Epidermal melanocyte (primary cell): ENCODE measurements around the gene HORMAD2.
"Not testable (repeated sequence)": the region's sequence is repeated elsewhere in the genome, so short reads cannot be mapped to it uniquely, and the experiment has no call there.

ENCODE experiments used
- DNase-seq: peaks from one replicate; pipeline ENCODE4 v3.0.0; 2011; ENCODE audit warnings: low spot score; ENCODE audit not compliant: insufficient read length

The HORMAD2 gene

DNA sequence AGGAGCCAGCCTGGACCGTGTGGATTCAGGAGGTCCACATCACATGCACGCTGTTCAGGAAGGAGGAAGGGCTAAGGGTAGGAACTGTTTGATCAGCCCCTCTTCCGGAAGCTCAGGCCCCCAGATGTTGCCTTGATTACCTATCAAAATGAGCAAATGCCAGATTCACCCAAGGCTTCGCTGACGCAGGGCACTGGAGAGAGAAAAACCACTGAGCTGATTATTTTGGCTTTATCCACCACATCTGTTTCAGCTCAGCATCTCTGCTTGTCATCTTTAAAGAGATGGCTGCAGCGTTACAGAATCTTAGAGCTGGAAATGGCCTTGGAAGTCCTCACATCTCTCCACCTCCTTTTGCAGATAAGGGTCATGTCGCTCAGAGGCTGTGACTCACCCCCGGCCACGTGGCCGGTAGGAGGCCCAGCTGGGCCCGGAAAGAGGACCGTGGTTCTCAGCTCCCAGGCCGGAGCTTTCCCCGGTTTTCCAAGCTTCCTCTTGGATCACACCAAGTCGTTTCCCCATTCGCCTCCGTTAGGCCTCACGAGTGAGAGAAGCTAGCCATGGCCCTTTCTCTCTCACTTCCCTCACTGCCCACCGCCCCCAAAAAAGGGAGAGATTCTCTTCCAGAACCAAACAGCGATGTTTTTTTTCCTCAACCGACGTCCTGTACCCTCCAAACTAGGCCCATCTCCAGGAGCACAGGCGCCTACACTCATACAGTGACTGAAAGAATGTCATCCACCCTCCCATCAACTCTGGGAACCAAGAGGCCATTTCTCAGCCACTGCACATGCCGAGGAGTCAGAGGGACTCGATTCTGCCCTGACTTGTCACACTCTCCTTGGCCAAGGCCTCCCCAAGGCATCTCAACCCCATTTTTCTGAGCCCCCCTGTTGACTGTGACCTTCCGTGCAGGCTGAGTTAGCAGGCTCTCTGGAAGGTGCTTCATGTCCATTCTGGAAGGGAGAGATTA is 128.7 kb downstream of the HORMAD2 start:
- DNase-seq, result no peak

GRCh38 chr22:30209642-30210041 is 129.4 kb downstream of the HORMAD2 start:
- DNase-seq, result no peak

DNA sequence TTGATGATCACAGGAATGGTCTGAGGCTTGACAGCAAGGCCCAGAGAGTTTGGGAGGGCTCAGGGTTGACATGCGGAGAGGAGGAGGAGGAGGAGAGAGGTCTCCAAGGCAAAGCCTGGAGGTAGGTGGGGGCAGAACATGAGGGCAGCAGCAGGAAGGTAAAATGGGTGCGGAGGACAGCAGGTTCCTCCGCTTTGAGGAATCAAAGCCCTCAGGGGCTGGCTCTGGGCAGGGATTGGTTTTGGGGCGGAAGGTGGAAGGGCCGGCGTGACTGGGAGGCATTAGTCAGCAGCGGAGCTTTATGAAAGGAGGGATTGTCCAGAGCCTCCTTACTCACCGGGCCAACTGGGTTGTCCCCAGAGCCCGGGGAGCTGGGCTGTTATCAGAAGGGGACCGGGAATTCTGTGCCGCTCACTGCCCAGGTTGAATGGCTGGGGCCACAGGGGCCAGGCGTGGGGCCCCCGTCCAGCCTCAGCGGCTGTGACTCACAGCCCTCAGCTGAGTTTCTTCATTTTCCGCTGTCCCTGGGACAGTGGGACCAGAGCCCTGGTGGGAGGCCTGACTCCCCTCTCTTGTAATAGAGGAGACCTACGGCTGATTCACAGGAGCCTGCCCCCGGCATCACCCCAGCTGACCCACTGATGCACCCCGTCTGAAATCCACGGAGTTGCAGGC is 130.1 kb downstream of the HORMAD2 start:
- DNase-seq, result no peak

- DNase-seq, result no peak
Measured at GRCh38 chr22:30211124-30211820, 131.0 kb downstream of the HORMAD2 start.

DNA sequence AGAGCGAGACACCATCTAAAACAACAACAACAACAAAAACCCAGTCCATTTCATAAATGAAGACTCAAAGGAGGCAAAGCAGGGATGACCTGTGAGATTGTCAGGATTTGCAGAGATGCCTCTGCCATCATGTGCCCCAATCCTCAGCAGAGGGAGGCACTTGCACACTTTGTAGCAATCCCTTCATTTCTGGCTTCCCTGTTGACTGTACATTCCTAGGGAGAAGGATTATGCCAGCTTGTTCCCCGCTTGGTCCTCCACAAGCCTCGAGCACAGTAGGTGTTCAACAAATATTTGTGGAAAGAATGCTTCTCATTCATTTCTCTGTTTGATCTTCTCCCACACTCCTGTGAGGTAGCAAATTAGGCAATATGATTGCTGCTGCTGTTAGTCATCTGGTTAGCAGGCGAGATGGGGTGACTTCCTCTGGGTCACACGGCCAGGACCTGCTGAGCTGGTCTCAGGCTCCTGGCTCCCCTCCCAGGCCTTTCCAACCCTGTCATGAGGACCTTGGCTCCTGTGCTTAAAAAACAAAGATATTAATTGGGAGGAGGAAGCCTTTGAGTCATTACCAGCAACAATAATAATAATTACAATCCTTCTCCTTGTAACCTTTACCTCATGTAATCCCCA is 132.2 kb downstream of the HORMAD2 start:
- DNase-seq, result no peak

- DNase-seq, result no peak
Measured at GRCh38 chr22:30212996-30213441, 132.8 kb downstream of the HORMAD2 start.

DNA sequence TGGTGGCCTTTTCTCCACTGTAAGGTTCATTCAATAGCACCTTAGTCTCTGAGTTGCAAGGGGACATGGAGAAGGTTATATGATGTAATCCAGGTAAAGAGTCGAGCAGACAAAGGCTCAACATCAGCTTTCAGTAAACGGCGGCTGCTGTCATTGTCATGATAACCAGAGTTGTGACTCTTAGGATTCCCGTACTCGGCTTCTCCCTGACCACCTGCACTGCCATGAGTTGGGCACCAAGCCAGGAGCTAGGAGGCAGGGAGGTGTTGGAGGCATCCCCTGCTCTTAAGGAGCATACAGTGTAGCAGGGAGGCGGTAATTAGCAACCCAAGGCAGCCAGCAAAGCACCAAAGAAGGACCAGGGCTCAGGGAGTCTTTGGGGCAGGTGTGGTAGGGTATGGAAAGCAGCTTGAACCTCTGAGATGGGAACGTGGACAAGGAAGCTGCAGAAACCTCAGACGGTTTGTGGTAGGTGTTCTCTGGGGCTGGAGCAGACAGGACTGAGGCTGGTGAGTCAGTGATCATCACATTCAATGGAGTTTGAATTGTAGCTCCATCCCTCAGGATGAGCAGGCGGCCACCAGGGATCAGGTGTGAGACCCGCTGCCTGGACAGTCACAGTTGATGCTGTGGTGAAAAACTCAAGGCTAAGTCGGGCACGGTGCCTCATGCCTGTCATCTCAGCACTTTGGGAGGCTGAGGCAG is 134.6 kb downstream of the HORMAD2 start:
- no peak for DNase-seq

DNA sequence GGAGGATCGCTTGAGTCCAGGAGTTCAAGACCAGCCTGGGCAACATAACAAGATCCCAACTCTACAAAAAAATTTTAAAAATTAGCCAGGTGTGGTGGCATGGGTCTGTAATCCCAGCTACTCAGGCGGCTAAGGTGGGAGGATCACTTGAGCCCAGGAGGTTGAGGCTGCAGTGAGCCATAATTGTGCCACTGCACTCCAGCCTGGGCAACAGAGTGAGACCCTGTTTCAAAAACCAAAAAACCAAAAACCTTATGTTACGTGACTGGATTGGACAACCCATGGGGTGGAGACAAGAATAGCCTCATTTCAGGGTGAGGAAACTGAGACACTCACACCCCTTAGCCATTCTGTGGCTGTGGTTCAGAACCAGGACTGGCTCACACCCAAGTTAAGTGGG is 136.0 kb downstream of the HORMAD2 start:
- not testable (repeated sequence) for DNase-seq

DNA sequence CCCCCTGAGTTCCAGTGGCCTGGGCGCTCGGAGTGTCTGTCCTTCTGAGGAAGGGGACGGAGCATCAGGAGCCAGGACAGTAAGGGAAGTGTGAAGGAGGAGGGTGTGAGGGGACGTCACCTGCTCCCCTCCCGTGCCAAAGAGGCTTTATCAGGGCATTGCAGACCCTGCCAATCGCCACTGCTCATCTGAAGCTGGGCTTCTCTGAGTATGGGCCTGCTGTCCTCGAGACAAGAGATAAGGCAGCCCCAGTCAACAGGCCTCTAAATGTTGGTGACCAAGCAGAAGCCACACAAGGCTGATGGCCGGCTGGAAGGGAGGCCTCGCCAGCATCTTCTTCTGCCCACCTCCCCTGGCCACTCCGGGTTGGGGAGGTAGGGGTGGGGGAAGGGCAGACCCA is 136.4 kb downstream of the HORMAD2 start:
- no peak for DNase-seq

DNA sequence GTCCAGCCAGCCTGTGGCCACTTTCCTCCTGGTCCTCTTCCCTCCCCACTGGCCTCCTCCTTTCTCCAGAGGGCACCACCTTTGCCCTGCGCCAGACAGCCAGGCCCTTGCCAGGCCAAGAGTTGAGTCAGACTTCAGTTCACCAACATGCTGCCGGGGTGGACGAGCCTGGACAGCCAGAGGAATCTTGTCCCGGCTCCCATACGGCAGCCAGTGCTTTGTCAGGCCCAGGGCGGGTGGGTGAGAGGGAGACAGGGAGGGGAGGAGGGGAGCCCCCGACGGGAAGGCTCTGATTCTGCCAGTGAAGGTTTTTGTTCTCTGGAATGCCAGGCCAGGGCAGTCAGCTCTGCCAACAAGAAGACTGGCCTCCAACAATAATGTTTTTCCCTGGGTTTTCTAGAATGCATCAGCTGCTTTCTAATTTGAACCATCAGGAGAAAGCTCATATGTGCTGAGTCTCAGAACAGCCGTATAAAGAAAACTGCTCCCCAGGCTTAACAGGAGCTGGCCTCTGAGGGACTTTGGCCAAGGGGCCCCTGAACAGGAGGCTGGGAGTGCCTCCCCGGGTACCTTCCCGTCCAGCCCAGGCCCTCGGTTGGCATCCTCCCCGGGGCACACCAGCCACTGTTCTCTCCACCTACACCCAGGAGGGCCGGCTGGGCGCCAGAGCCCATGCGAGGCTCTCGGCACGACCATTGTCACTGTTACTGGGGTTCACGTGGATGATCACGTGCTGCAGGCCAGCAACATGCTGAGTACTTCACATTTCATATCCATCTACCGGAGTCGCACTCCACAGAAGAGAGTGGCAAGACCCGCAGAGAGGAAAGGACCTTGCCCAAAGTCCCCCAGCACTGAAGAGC is 137.7 kb downstream of the HORMAD2 start:
- no peak for DNase-seq

GRCh38 chr22:30219049-30219654 is 138.9 kb downstream of the HORMAD2 start:
- DNase-seq, result no peak

GRCh38 chr22:30219668-30220278 is 139.5 kb downstream of the HORMAD2 start:
- no peak for DNase-seq

DNA sequence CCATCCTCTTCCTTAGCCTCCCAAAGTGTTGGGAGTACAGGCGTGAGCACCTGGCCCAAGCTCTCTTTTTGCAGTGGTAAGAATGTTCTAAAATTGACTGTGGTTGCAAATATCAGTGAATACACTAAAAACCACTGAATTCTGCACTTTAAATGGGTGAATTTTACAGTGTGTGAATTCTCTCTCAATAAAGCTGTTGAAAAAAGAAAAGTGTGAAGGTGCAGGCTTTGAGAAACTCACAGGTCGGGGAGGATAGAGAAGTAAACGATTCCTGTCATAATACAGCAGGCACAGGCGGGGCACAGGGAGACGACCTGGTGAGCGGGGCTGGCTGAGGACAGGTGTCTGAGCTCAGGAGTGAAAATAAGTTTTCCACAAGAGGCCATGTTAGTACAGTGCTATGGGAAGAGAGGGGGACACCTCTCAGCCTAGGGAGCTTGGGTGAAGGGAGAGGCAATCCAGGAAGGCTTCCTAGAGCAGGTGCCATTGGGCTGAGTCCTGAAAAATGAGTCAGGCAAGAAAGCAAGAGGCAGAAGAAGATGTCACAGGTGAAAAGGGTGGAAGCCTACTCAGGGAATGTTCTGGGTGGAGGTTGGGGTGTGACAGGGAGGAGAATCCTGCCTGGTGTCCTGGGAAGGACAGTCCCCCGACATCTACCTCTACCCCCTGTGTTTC is 140.2 kb downstream of the HORMAD2 start:
- DNase-seq, result no peak

DNA sequence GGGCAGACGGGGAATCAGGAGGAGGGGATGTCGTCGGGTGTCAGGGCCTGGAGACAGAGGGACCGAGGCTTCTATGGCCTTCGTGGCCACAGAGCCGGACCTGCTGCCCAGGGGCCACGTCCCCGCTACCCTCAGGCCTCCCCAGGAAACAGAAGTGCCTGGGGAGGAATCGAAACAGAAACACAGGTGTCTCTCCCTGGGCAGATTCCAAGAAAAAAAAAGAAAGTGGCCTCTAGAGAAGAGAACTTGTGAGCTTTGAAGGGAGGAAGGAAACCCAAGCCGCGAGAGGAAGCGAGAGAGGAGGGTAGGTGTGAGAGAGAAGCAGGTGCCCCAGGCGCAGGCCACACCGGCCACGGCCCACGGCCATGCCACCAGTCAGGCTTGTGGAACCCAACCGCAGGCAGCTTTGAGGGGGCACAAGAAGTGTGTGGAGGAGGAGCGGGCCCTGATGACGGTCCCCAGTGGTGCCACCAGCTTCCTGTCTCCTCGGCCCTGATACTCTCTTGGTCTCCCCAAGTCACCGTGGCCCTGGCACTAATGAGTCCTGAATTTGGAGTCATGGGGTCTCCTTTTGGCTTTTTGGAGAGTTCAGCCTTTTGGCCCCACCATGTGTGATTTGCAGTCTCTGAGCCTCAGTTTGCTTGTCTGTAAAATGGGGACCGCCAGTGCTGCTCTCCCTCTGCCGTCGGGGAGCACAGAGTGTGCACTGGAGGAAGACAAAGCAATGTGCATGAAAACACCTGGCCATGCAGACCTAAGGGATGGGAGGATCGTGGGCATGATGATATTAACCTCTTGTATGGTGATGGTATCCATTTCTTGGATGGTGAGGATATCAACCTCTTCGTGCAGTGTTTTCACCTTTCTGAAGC is 141.1 kb downstream of the HORMAD2 start:
- DNase-seq, result no peak

DNA sequence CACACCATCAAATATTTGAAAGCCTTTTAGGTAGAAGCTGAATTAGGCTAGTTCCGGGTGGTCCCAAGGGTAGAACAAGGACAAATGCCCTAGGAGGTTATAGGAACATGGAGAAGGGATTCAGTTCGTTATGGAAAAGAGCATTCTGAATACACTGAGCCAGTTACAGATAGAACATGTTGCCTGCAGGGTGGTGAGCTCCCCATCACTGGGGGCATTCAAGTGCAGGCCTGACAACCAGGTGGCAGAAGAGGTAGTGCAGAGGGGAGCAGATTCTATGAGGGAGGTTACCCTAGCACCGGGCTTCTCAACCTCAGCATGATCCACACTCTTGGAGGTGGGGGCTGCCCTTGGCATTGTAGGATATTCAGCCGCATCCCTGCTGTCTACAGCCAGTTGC is 142.1 kb downstream of the HORMAD2 start:
- no peak for DNase-seq

DNA sequence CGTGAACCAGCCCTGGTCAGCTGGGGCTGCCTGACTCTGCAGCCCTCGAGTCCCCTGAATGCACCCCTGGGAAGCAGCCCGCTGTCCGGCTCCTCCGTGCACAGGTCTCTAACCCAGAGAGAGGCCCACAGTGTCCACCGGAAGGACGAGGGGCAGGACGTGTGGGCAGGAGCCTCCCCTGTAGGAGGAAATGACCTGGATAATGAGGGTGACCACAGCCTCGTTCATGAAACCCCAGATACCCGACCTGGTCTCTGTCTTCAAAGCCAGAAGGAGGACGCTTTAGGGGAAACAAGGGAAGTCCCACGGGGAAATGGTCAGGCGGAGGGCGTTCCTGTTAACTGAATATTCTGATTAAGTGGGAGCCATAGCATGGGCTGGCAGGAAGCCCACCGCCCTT is 143.0 kb downstream of the HORMAD2 start:
- DNase-seq, result no peak

- DNase-seq, result no peak
Measured at GRCh38 chr22:30224161-30224857, 144.0 kb downstream of the HORMAD2 start.
